Neural crest cell (in vitro differentiated cells): ENCODE data around the gene MR1. TPM values are rescaled to one million over a fixed set of nuclear protein-coding genes. Genes with fewer than 3 reads are reported as not detected.
"Not testable (repeated sequence)": the region's sequence is repeated elsewhere in the genome, so short reads cannot be mapped to it uniquely, and the experiment has no call there.

Experiments used
- DNase-seq: peaks from one replicate; pipeline ENCODE4 v3.0.0; 2021; ENCODE audit warnings: low read depth, mixed read lengths, low spot score
- H3K27ac Mint-ChIP-seq: one replicate; pipeline ENCODE4 v1.8.0; 2021; ENCODE audit warnings: mild to moderate bottlenecking, mixed read lengths; ENCODE audit not compliant: unreplicated experiment
- H3K27me3 Mint-ChIP-seq: 2 replicates; pipeline ENCODE4 v1.8.0; 2021; ENCODE audit warnings: low read depth, mild to moderate bottlenecking, mixed read lengths
- H3K36me3 Mint-ChIP-seq: 2 replicates; pipeline ENCODE4 v1.8.0; 2021; ENCODE audit warnings: low read depth, mild to moderate bottlenecking, mixed read lengths
- H3K4me1 Mint-ChIP-seq: 2 replicates; pipeline ENCODE4 v1.8.0; 2021; ENCODE audit warnings: mixed read lengths
- H3K4me3 Mint-ChIP-seq: one replicate; pipeline ENCODE4 v1.8.0; 2021; ENCODE audit warnings: mild to moderate bottlenecking, mixed read lengths
- H3K9me3 Mint-ChIP-seq: 2 replicates; pipeline ENCODE4 v1.8.0; 2021; ENCODE audit warnings: mixed read lengths
- total RNA-seq: library from RNA; stranded (reverse); gene quantifications from 2 replicates; pipeline ENCODE4 v1.2.1, GENCODE V29; 2021
- TF ChIP-seq, protein P1 (sequence below): fragments of 200-600 bp; sonication (generic); conservative IDR thresholded peaks from 2 replicates; pipeline ENCODE4 v1.5.0; 2021; ENCODE audit warnings: antibody characterized with exemption, mild to moderate bottlenecking

The MR1 gene
- total RNA-seq, 1 donor from 2014 or later = 0.21 TPM

DNA sequence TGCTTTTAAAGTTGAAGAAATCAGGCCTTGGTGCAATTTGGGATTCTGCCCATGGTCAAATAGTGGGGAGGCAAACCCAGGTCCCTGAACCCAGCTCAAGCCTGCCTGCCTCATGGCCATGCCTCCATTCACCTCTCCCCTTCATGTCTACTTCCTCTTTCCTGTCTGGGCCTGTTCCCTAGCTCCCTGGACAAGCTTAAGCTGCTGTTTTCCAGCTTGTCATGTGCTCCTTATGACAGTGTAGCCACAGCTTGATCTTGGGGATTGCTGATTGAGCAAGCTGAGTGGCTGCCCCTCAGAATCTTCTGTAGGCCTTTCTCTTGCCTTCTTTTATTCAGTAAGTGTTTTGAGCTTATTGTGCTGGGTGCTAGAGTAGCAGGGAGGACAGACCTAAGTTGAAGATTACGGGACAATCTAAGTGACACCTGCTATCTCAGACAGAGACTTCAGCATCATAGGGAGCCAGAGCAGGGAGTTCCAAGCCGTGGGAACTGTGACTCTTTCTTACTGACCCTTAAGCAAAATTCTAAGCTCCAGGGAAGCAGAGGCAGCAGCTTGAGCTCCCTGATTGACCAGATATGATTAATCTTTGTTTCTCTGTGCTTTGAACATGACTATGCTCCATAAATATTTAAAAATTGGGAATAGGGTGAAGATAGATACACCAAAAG is 520 bp upstream of the MR1 start:
- H3K4me3 Mint-ChIP-seq = no peak overlapping the region
- H3K27ac Mint-ChIP-seq = no peak overlapping the region
- H3K27me3 Mint-ChIP-seq = peaks cover under 1% of the 10 kb centered on the region
- no peak for DNase-seq
- TF ChIP-seq, protein P1, sequence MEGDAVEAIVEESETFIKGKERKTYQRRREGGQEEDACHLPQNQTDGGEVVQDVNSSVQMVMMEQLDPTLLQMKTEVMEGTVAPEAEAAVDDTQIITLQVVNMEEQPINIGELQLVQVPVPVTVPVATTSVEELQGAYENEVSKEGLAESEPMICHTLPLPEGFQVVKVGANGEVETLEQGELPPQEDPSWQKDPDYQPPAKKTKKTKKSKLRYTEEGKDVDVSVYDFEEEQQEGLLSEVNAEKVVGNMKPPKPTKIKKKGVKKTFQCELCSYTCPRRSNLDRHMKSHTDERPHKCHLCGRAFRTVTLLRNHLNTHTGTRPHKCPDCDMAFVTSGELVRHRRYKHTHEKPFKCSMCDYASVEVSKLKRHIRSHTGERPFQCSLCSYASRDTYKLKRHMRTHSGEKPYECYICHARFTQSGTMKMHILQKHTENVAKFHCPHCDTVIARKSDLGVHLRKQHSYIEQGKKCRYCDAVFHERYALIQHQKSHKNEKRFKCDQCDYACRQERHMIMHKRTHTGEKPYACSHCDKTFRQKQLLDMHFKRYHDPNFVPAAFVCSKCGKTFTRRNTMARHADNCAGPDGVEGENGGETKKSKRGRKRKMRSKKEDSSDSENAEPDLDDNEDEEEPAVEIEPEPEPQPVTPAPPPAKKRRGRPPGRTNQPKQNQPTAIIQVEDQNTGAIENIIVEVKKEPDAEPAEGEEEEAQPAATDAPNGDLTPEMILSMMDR = no peak
- H3K36me3 Mint-ChIP-seq = no peaks in the 10 kb centered on the region
- no peaks in the 10 kb centered on the region for H3K4me1 Mint-ChIP-seq
- H3K9me3 Mint-ChIP-seq = no peaks in the 10 kb centered on the region

DNA sequence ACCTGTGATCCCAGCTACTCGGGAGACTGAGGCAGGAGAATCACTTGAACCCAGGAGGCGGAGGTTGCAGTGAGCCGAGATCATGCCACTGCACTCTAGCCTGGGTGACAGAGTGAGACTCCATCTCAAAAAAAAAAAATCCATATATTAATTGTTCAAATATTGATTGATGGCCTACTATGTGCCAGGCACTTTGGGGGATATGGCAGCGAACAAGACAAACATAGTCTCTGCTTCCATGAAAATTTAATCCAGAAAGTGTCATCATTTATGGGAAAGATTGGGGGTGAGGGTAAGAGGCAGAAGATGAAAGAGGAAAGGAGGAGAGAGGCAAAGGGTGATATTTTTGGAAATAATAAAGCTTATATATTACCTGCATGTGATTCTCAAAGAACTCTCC is 1.4 kb downstream of the MR1 start:
- not testable (repeated sequence) for H3K36me3 Mint-ChIP-seq, H3K9me3 Mint-ChIP-seq, H3K4me1 Mint-ChIP-seq, DNase-seq, H3K27me3 Mint-ChIP-seq, H3K4me3 Mint-ChIP-seq, H3K27ac Mint-ChIP-seq

DNA sequence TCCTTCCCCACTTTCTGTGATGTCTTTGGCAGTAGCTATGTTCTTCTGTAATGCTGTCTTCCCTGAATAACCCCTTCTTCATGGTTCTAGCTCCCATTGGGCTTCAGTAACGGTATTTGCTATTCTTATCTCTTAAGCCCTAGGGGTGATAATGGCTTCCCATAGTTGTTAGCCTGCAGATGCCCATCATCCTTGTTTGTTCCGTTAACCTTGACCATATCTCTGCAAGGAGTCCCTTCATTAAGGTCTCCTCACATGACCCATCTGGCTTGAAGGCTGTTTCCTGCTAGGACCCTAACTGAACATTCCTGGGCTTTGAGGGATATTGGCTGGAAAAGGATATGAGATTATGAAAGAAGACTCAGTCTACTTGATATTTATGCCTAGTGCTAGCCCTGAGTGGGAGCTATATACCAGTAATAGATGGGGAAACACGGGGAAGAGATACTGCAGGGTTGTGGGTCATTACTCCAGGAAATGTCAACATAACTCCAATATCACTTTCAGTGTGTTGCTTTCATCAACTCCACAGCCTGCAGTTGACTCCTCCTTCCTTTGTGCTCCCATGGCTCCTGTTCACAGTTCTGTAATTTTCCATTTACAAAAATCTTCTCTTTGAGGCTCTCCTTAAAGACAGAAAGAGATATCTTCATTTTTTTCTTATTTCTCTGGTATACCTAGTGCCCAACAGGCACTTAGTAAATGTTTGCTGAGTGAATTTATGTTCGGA is 2.5 kb downstream of the MR1 start:
- H3K36me3 Mint-ChIP-seq = no peaks in the 10 kb centered on the region
- TF ChIP-seq, protein P1 = no peak
- DNase-seq = no peak
- no peak overlapping the region for H3K27ac Mint-ChIP-seq
- H3K9me3 Mint-ChIP-seq = no peaks in the 10 kb centered on the region
- no peak overlapping the region for H3K4me3 Mint-ChIP-seq
- no peaks in the 10 kb centered on the region for H3K27me3 Mint-ChIP-seq
- no peaks in the 10 kb centered on the region for H3K4me1 Mint-ChIP-seq

DNA sequence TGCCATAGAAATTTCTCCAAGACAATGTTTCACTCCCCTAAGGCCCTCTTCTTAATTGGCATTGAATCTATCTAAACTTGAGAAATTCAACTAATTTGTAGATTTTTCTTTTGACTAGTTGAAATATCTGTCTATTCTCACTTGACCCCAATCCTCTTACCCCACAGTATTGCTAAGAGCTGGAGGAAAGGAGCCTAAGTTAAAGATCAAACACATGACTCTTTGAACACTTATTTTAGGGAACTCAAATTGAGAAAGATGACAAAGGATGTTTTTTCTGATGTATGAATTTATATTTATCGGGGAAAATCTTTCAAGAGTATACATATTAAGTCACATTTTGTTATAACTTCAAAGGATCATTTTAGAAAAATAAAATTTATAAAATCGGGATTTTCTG is 3.6 kb downstream of the MR1 start:
- Mint-ChIP-seq H3K27ac (no peak overlapping the region), H3K4me3 (no peak overlapping the region), H3K4me1 (no peaks in the 10 kb centered on the region), H3K9me3 (no peaks in the 10 kb centered on the region), H3K36me3 (no peaks in the 10 kb centered on the region), H3K27me3 (no peaks in the 10 kb centered on the region)
- TF ChIP-seq, protein P1 = no peak
- DNase-seq = no peak

DNA sequence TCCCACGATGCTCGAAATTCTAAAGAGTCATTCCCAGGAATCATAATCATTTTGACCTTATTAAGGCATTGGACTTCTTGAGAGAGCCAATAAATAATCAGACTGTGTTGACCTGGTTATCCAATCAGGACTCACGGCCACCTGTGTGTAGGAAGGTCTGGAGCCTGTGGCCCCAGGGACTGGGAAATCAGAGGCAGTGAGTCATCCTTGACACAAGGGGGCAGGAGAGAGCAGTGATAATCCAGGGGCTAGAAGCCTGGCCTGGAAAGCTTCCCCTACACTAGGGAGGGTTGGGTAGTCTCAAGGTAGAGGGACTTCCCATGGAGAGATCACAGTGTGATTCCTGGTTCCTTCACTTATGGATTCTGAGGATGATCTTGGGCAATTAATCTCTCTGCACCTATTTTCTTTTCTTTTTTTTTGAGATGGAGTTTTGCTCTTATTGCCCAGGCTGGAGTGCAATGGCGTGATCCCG is 4.7 kb downstream of the MR1 start:
- H3K9me3 Mint-ChIP-seq = no peaks in the 10 kb centered on the region
- no peak overlapping the region for H3K27ac Mint-ChIP-seq
- no peaks in the 10 kb centered on the region for H3K36me3 Mint-ChIP-seq
- H3K4me1 Mint-ChIP-seq = peaks cover 4% of the 10 kb centered on the region
- TF ChIP-seq, protein P1 = peak; percentile 68
- no peak overlapping the region for H3K4me3 Mint-ChIP-seq
- H3K27me3 Mint-ChIP-seq = no peaks in the 10 kb centered on the region
- peak; percentile 44 for DNase-seq

DNA sequence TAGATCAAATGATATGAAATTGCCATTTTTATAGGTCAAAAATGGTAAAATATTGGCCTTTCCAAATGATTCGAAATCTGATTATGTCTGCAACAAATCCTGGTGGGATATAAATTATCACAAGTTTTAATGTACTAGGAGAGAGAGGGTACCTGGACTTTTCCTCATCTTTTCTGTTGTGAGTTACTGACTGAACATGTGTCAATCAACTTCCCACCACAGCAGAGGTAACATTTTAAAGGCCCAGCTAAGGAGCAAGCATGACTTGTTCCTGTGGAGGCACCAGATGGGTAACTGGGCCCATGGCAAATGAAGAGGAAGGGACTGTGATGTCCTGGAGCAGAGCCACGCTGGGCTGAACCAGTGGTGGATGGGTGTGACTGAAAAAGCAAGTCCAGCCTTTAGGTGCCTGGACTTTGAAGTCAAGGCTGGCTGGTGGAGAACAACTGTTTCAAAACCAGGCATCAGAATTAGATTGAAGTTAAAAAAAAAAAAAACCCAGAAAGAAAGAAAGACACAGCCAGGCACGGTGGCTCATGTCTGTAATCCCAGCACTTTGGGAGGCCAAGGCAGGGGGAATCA is 6.6 kb downstream of the MR1 start:
- no peak overlapping the region for H3K4me3 Mint-ChIP-seq

More for the DNA sequence above, 6.6 kb downstream of the MR1 start:
- Mint-ChIP-seq H3K9me3 (no peaks in the 10 kb centered on the region), H3K27me3 (no peaks in the 10 kb centered on the region), H3K36me3 (no peaks in the 10 kb centered on the region), H3K4me1 (peaks cover 4% of the 10 kb centered on the region), H3K27ac (no peak overlapping the region)
- no peak for DNase-seq
- TF ChIP-seq, protein P1 = no peak
